Measurements from ENCODE around the gene DDAH1. TPM values are rescaled to one million over a fixed set of nuclear protein-coding genes. Genes with fewer than 3 reads are reported as not detected.

DDAH1 gene
- total and polyA plus RNA-seq, 2 experiments from 2014 or later, result 29.4 to 41.7 TPM

- no peaks in the 10 kb centered on the region for H4K20me1 ChIP-seq (replicated peaks; ENCODE audit: insufficient read depth)
- H3K79me2 ChIP-seq (replicated peaks; ENCODE audit: insufficient read depth), result no peaks in the 10 kb centered on the region
- no peaks in the 10 kb centered on the region for H3K4me1 ChIP-seq (ENCODE audit: insufficient read depth)
- no peak overlapping the region for H2AFZ ChIP-seq
- DNase-seq (ENCODE audit: low spot score) (no peak), ATAC-seq (no peak)
- H3K27me3 Mint-ChIP-seq (ENCODE audit: insufficient read depth, low read depth, poor library complexity), result no peaks in the 10 kb centered on the region
- H3K27ac ChIP-seq (ENCODE audit: low read depth), result no peak overlapping the region
- no peaks in the 10 kb centered on the region for H3K27me3 ChIP-seq (ENCODE audit: insufficient read depth)
- no peaks in the 10 kb centered on the region for H3K36me3 ChIP-seq (ENCODE audit: insufficient read depth)
- no peak overlapping the region for H3K4me2 ChIP-seq
- no peaks in the 10 kb centered on the region for H3K36me3 Mint-ChIP-seq (ENCODE audit: low read depth)
- no peaks in the 10 kb centered on the region for H3F3A ChIP-seq (replicated peaks; ENCODE audit: low read depth)
- no peaks in the 10 kb centered on the region for H3K9me2 ChIP-seq (ENCODE audit: insufficient read depth)
- no peak overlapping the region for H3K4me3 ChIP-seq
- peaks cover 5% of the 10 kb centered on the region; the same call in 2 of the 3 replicates for H3K4me1 Mint-ChIP-seq
- no peak overlapping the region for H3K27ac Mint-ChIP-seq
- TF ChIP-seq JUNB (IDR thresholded peaks at IDR 0.05; ENCODE audit: unreplicated experiment) (no peak), ZNF114 (CRISPR knock-in tag; IDR thresholded peaks at IDR 0.05) (no peak), NANOG (IDR thresholded peaks at IDR 0.05; ENCODE audit: borderline replicate concordance) (no peak), POLR2AphosphoS5 (IDR thresholded peaks at IDR 0.05; ENCODE audit: low read depth) (no peak), CREB1 (CRISPR knock-in tag; IDR thresholded peaks at IDR 0.05; ENCODE audit: low read depth) (no peak), ZNF331 (CRISPR knock-in tag; IDR thresholded peaks at IDR 0.05; ENCODE audit: low read depth) (no peak), STAT1 (IDR thresholded peaks at IDR 0.05; ENCODE audit: unreplicated experiment) (no peak), EZH2 (IDR thresholded peaks at IDR 0.05; ENCODE audit: low read depth, unreplicated experiment) (no peak), EZH2phosphoT487 (IDR thresholded peaks at IDR 0.05; ENCODE audit: unreplicated experiment) (no peak), ETS1 (IDR thresholded peaks at IDR 0.05) (no peak)
- TF ChIP-seq, protein P1, sequence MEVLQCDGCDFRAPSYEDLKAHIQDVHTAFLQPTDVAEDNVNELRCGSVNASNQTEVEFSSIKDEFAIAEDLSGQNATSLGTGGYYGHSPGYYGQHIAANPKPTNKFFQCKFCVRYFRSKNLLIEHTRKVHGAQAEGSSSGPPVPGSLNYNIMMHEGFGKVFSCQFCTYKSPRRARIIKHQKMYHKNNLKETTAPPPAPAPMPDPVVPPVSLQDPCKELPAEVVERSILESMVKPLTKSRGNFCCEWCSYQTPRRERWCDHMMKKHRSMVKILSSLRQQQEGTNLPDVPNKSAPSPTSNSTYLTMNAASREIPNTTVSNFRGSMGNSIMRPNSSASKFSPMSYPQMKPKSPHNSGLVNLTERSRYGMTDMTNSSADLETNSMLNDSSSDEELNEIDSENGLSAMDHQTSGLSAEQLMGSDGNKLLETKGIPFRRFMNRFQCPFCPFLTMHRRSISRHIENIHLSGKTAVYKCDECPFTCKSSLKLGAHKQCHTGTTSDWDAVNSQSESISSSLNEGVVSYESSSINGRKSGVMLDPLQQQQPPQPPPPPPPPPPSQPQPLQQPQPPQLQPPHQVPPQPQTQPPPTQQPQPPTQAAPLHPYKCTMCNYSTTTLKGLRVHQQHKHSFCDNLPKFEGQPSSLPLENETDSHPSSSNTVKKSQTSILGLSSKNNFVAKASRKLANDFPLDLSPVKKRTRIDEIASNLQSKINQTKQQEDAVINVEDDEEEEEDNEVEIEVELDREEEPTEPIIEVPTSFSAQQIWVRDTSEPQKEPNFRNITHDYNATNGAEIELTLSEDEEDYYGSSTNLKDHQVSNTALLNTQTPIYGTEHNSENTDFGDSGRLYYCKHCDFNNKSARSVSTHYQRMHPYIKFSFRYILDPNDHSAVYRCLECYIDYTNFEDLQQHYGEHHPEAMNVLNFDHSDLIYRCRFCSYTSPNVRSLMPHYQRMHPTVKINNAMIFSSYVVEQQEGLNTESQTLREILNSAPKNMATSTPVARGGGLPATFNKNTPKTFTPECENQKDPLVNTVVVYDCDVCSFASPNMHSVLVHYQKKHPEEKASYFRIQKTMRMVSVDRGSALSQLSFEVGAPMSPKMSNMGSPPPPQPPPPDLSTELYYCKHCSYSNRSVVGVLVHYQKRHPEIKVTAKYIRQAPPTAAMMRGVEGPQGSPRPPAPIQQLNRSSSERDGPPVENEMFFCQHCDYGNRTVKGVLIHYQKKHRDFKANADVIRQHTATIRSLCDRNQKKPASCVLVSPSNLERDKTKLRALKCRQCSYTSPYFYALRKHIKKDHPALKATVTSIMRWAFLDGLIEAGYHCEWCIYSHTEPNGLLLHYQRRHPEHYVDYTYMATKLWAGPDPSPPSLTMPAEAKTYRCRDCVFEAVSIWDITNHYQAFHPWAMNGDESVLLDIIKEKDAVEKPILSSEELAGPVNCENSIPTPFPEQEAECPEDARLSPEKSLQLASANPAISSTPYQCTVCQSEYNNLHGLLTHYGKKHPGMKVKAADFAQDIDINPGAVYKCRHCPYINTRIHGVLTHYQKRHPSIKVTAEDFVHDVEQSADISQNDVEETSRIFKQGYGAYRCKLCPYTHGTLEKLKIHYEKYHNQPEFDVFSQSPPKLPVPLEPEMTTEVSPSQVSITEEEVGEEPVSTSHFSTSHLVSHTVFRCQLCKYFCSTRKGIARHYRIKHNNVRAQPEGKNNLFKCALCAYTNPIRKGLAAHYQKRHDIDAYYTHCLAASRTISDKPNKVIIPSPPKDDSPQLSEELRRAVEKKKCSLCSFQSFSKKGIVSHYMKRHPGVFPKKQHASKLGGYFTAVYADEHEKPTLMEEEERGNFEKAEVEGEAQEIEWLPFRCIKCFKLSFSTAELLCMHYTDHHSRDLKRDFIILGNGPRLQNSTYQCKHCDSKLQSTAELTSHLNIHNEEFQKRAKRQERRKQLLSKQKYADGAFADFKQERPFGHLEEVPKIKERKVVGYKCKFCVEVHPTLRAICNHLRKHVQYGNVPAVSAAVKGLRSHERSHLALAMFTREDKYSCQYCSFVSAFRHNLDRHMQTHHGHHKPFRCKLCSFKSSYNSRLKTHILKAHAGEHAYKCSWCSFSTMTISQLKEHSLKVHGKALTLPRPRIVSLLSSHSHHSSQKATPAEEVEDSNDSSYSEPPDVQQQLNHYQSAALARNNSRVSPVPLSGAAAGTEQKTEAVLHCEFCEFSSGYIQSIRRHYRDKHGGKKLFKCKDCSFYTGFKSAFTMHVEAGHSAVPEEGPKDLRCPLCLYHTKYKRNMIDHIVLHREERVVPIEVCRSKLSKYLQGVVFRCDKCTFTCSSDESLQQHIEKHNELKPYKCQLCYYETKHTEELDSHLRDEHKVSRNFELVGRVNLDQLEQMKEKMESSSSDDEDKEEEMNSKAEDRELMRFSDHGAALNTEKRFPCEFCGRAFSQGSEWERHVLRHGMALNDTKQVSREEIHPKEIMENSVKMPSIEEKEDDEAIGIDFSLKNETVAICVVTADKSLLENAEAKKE (CRISPR knock-in tag; IDR thresholded peaks at IDR 0.05), result no peak
- TF ChIP-seq, protein P2, sequence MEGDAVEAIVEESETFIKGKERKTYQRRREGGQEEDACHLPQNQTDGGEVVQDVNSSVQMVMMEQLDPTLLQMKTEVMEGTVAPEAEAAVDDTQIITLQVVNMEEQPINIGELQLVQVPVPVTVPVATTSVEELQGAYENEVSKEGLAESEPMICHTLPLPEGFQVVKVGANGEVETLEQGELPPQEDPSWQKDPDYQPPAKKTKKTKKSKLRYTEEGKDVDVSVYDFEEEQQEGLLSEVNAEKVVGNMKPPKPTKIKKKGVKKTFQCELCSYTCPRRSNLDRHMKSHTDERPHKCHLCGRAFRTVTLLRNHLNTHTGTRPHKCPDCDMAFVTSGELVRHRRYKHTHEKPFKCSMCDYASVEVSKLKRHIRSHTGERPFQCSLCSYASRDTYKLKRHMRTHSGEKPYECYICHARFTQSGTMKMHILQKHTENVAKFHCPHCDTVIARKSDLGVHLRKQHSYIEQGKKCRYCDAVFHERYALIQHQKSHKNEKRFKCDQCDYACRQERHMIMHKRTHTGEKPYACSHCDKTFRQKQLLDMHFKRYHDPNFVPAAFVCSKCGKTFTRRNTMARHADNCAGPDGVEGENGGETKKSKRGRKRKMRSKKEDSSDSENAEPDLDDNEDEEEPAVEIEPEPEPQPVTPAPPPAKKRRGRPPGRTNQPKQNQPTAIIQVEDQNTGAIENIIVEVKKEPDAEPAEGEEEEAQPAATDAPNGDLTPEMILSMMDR (conservative IDR thresholded peaks at IDR 0.05; ENCODE audit: low read depth in 2 of 2), result no peak
- TF ChIP-seq, protein P3, sequence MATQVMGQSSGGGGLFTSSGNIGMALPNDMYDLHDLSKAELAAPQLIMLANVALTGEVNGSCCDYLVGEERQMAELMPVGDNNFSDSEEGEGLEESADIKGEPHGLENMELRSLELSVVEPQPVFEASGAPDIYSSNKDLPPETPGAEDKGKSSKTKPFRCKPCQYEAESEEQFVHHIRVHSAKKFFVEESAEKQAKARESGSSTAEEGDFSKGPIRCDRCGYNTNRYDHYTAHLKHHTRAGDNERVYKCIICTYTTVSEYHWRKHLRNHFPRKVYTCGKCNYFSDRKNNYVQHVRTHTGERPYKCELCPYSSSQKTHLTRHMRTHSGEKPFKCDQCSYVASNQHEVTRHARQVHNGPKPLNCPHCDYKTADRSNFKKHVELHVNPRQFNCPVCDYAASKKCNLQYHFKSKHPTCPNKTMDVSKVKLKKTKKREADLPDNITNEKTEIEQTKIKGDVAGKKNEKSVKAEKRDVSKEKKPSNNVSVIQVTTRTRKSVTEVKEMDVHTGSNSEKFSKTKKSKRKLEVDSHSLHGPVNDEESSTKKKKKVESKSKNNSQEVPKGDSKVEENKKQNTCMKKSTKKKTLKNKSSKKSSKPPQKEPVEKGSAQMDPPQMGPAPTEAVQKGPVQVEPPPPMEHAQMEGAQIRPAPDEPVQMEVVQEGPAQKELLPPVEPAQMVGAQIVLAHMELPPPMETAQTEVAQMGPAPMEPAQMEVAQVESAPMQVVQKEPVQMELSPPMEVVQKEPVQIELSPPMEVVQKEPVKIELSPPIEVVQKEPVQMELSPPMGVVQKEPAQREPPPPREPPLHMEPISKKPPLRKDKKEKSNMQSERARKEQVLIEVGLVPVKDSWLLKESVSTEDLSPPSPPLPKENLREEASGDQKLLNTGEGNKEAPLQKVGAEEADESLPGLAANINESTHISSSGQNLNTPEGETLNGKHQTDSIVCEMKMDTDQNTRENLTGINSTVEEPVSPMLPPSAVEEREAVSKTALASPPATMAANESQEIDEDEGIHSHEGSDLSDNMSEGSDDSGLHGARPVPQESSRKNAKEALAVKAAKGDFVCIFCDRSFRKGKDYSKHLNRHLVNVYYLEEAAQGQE (IDR thresholded peaks at IDR 0.05; ENCODE audit: unreplicated experiment), result no peak
- no peak overlapping the region for H3K4me3 Mint-ChIP-seq
- no peaks in the 10 kb centered on the region for H3K9me3 Mint-ChIP-seq
Observed at GRCh38 chr1:85366391-85367170, 98.4 kb downstream of the DDAH1 start.

Data from GM23338 (cell line).